Measurements from ENCODE around the gene SND1.

DNA sequence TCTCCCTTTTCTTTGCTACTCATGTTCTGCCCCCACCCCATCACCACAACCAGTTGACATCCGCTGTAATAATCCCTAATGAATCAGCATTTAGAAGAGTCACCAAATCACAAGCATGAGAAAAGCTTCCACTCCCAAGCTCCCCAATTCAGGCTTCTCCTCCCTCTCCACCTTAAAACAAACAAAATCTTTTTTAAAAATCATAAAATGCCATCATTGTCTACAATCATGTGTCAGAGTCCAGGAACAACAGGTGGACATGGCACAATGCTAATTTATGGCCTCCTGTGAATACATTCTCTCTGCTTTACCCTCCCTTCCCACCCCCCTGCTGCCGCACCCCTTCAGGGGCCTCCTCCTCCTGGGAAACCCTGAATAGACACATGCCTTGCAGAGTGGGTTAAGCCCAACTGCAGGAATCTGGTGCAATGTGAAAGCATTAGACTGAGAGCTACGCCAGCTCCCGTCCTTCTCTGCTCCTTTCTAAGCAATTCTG lies 375.5 kb downstream of the SND1 start:
- TF ChIP-seq CTCF (IDR thresholded peaks at IDR 0.05 in 8 of 11, conservative IDR thresholded peaks at IDR 0.05 in 3 of 11), result no peak
- no peak for TF ChIP-seq POLR2A (IDR thresholded peaks at IDR 0.05)
- TF ChIP-seq POLR2AphosphoS5 (IDR thresholded peaks at IDR 0.05), result no peak
